HCT116 (cell line): ENCODE data around the gene C13orf46. TPM values are rescaled to one million over a fixed set of nuclear protein-coding genes. Genes with fewer than 3 reads are reported as not detected.

ENCODE experiments used
- ATAC-seq: fragments of 200-7000 bp; cut with Tn5 transposase; 2 replicates; pipeline ENCODE4 v1.9.1; 2020; ENCODE audit warnings: mild to moderate bottlenecking, moderate library complexity
- BruUV-seq: library from RNA; stranded (reverse); fragments of 400-500 nt; replicated peaks from 2 replicates; lab custom pipeline; 2021; lab: Mats Ljungman, UMichigan
- CTCF ChIA-PET: fragments of 300-600 bp; sonication (Branson Sonifier 250); formaldehyde crosslinking; loops from one replicate; lab custom pipeline; 2021; ENCODE audit warnings: antibody characterized with exemption; lab: Charles Lee
- POLR2A ChIA-PET: fragments of 300-600, 350-600 bp; sonication (Branson Sonifier 250); formaldehyde crosslinking; loops from one replicate; lab custom pipeline; 2021; ENCODE audit warnings: antibody characterized with exemption; lab: Charles Lee
- RAD21 ChIA-PET, 2 experiments: fragments of 300-600 bp; sonication (Branson Sonifier 250); formaldehyde crosslinking; loops; one replicate each; lab custom pipeline; 2023; ENCODE audit warnings: low total read pairs in 2 of 2; ENCODE audit not compliant: uncharacterized antibody in 2 of 2, unreplicated experiment in 2 of 2, low non-redundant PET in 1 of 2; lab: Charles Lee
- DNase-seq: peaks from one replicate; pipeline ENCODE4 v3.0.0-alpha.2; 2010; ENCODE audit warnings: low read depth, low spot score
- H2AFZ ChIP-seq: fragments of 200-600 bp; shearing (Covaris generic), sonication (generic); 2 replicates; pipeline ENCODE4 v1.6.1; 2017; ENCODE audit warnings: low read depth, mixed run types, mixed read lengths, antibody characterized with exemption, low read length; ENCODE audit not compliant: poor library complexity, severe bottlenecking
- H3K27ac ChIP-seq: 2 replicates; pipeline ENCODE4 v1.5.1; 2012; ENCODE audit warnings: low read depth, low read length
- H3K27me3 ChIP-seq: fragments of 200-600 bp; sonication (generic); 2 replicates; pipeline ENCODE4 v1.6.1; 2016; ENCODE audit warnings: mixed run types, low read length, mixed read lengths; ENCODE audit not compliant: insufficient read depth
- H3K36me3 ChIP-seq, 2 experiments: fragments of 200-500 bp in 1 of 2; fragments of 200-600 bp in 1 of 2; sonication (Bioruptor generic) in 1 of 2; sonication (generic) in 1 of 2; 2 replicates each; pipeline versions ENCODE4 v1.5.1 to v1.6.1; 2014 to 2016; ENCODE audit warnings: low read length in 2 of 2, inconsistent platforms in 1 of 2, mixed read lengths in 1 of 2, mixed run types in 1 of 2; ENCODE audit not compliant: insufficient read depth in 2 of 2, control insufficient read depth in 1 of 2
- H3K4me1 ChIP-seq, 2 experiments: fragments of 200-600 bp in 1 of 2; sonication (generic) in 1 of 2; 2 replicates each; pipeline versions ENCODE4 v1.5.1 to v1.6.1; 2012 to 2017; ENCODE audit warnings: low read length in 2 of 2, inconsistent platforms in 1 of 2, mild to moderate bottlenecking in 1 of 2, mixed read lengths in 1 of 2, mixed run types in 1 of 2, moderate library complexity in 1 of 2; ENCODE audit not compliant: insufficient read depth in 2 of 2, control insufficient read depth in 1 of 2
- H3K4me2 ChIP-seq: fragments of 200-600 bp; sonication (generic); 2 replicates; pipeline ENCODE4 v1.6.1; 2017; ENCODE audit warnings: mixed run types, low read length, mixed read lengths
- H3K4me3 ChIP-seq, 2 experiments: fragments of 200-600 bp in 1 of 2; sonication (generic) in 1 of 2; replicated peaks in 1 of 2; 2 replicates each; pipeline ENCODE4 v1.5.1; 2011 to 2016; ENCODE audit warnings: low read length in 2 of 2, control low read depth in 1 of 2, low read depth in 1 of 2, mild to moderate bottlenecking in 1 of 2, mixed read lengths in 1 of 2, mixed run types in 1 of 2
- H3K79me2 ChIP-seq: fragments of 200-600 bp; sonication (generic); 2 replicates; pipeline ENCODE4 v1.6.1; 2017; ENCODE audit warnings: mild to moderate bottlenecking, mixed run types, low read length, moderate library complexity, mixed read lengths; ENCODE audit not compliant: insufficient read depth
- H3K9ac ChIP-seq: fragments of 200-600 bp; sonication (generic); 2 replicates; pipeline ENCODE4 v1.6.1; 2016; ENCODE audit warnings: low read length, mixed read lengths
- H3K9me2 ChIP-seq: fragments of 200-600 bp; sonication (generic), shearing (Covaris generic); 2 replicates; pipeline ENCODE4 v1.6.1; 2017; ENCODE audit warnings: mixed run types, mild to moderate bottlenecking, moderate library complexity; ENCODE audit not compliant: insufficient read depth
- H3K9me3 ChIP-seq, 2 experiments: fragments of 200-500 bp in 1 of 2; fragments of 200-600 bp in 1 of 2; sonication (Bioruptor generic) in 1 of 2; sonication (generic) in 1 of 2; 2 replicates each; pipeline ENCODE4 v1.6.1; 2014 to 2017; ENCODE audit warnings: low read length in 2 of 2, mixed read lengths in 2 of 2, inconsistent platforms in 1 of 2, low read depth in 1 of 2, mild to moderate bottlenecking in 1 of 2, mixed run types in 1 of 2, moderate library complexity in 1 of 2; ENCODE audit not compliant: control insufficient read depth in 1 of 2, insufficient read depth in 1 of 2
- H4K20me1 ChIP-seq: fragments of 200-600 bp; sonication (generic), shearing (Covaris generic); 2 replicates; pipeline ENCODE4 v1.6.1; 2017; ENCODE audit warnings: mixed run types, mild to moderate bottlenecking, moderate library complexity; ENCODE audit not compliant: insufficient read depth
- ATF3 ChIP-seq: IDR thresholded peaks from 2 replicates; pipeline ENCODE4 v1.6.1; 2012
- CBX3 ChIP-seq: IDR thresholded peaks from 2 replicates; pipeline ENCODE4 v1.6.1; 2012; ENCODE audit warnings: low read depth
- CEBPB ChIP-seq: IDR thresholded peaks from 2 replicates; pipeline ENCODE4 v1.6.1; 2012; ENCODE audit warnings: low read depth
- CTCF ChIP-seq, 3 experiments: fragments of 200-600 bp in 1 of 3; sonication (generic) in 1 of 3; IDR thresholded peaks in 2 of 3; conservative IDR thresholded peaks in 1 of 3; 2 replicates each; pipeline ENCODE4 v1.5.1; 2012 to 2017; ENCODE audit warnings: low read depth in 2 of 3, low read length in 2 of 3, antibody characterized with exemption in 1 of 3, borderline replicate concordance in 1 of 3, control low read depth in 1 of 3, mild to moderate bottlenecking in 1 of 3, mixed read lengths in 1 of 3, mixed run types in 1 of 3, moderate library complexity in 1 of 3; ENCODE audit not compliant: insufficient read depth in 1 of 3
- EGR1 ChIP-seq: IDR thresholded peaks from 2 replicates; pipeline ENCODE4 v1.6.1; 2012; ENCODE audit warnings: low read depth
- ELF1 ChIP-seq: IDR thresholded peaks from 2 replicates; pipeline ENCODE4 v1.6.1; 2012; ENCODE audit warnings: low read depth, borderline replicate concordance
- EZH2 ChIP-seq: fragments of 200-600 bp; sonication (generic); IDR thresholded peaks from 2 replicates; pipeline ENCODE4 v1.6.1; 2017; ENCODE audit warnings: antibody characterized with exemption, mixed run types
- EZH2phosphoT487 ChIP-seq: fragments of 200-600 bp; IDR thresholded peaks from 2 replicates; pipeline ENCODE4 v1.6.1; 2018; ENCODE audit warnings: antibody characterized with exemption, borderline replicate concordance
- FOSL1 ChIP-seq: IDR thresholded peaks from 2 replicates; pipeline ENCODE4 v1.6.1; 2012; ENCODE audit warnings: low read depth
- POLR2AphosphoS5 ChIP-seq: IDR thresholded peaks from 2 replicates; pipeline ENCODE4 v1.6.1; 2011; ENCODE audit warnings: mild to moderate bottlenecking, low read depth, low read length, moderate library complexity
- REST ChIP-seq: IDR thresholded peaks from 2 replicates; pipeline ENCODE4 v1.6.1; 2012; ENCODE audit warnings: low read depth
- SIN3A ChIP-seq: IDR thresholded peaks from 2 replicates; pipeline ENCODE4 v1.6.1; 2012; ENCODE audit warnings: low read depth
- ZFX ChIP-seq: fragments of 450-650 bp; IDR thresholded peaks from 2 replicates; pipeline ENCODE4 v1.6.1; 2017
- ZNF274 ChIP-seq: fragments of 200-500 bp; sonication (Bioruptor generic); IDR thresholded peaks from 2 replicates; pipeline ENCODE4 v1.6.1; 2014; ENCODE audit warnings: mild to moderate bottlenecking, low read depth, low read length, inconsistent platforms
- intact Hi-C: fragments of 100-400 bp; cut with micrococcal nuclease; formaldehyde crosslinking; loops from 2 replicates; pipeline ENCODE4 v1.10.0; 2022
- total RNA-seq: library from RNA; stranded (reverse); gene quantifications from one replicate; pipeline ENCODE4 v1.2.1, GENCODE V29; 2021; ENCODE audit not compliant: unreplicated experiment

Gene C13orf46
- total RNA-seq, 1 experiment from 2014 or later, result 0.93 TPM

- no peak for TF ChIP-seq POLR2AphosphoS5
- TF ChIP-seq EZH2phosphoT487, result no peak
- TF ChIP-seq CBX3, result no peak
- no peak for TF ChIP-seq FOSL1
- no peak for TF ChIP-seq REST
- TF ChIP-seq SIN3A, result no peak
- TF ChIP-seq ZNF274, result no peak
These were observed 21.2 kb upstream of the C13orf46 start (continued) for GRCh38 chr13:113995051-113995601.

- no peaks in the 10 kb centered on the region for H3K27me3 ChIP-seq
- ATAC-seq (no peak), DNase-seq (no peak)
- no peaks in the 10 kb centered on the region for H3K79me2 ChIP-seq
- no peaks in the 10 kb centered on the region for H3K9me2 ChIP-seq
- H3K36me3 ChIP-seq, result peaks cover 2 to 14% of the 10 kb centered on the region in 2 experiments; a peak in 3 of 4 replicates
- H2AFZ ChIP-seq, result no peak overlapping the region
- H3K9me3 ChIP-seq, result no peaks in the 10 kb centered on the region
- ChIA-PET CTCF (no interaction called here), RAD21 (no interaction called here), POLR2A (no interaction called here)
- no peak overlapping the region for H3K4me3 ChIP-seq
- BruUV-seq, result no TSS peak
- H3K27ac ChIP-seq, result no peak overlapping the region
- intact Hi-C loops, result no loop called here
- H4K20me1 ChIP-seq, result no peaks in the 10 kb centered on the region
- no peak overlapping the region for H3K9ac ChIP-seq
- no peak for TF ChIP-seq EZH2
- TF ChIP-seq CEBPB, result no peak
- TF ChIP-seq ZFX, result no peak
- TF ChIP-seq ZNF274, result no peak
- no peak for TF ChIP-seq FOSL1
- TF ChIP-seq EGR1, result no peak
- TF ChIP-seq ELF1, result no peak
- no peak for TF ChIP-seq CTCF (IDR thresholded peaks at IDR 0.05 in 2 of 3, conservative IDR thresholded peaks at IDR 0.05 in 1 of 3; ENCODE audit: borderline replicate concordance in 1 of 3, insufficient read depth in 1 of 3, low read depth in 2 of 3, low read length in 2 of 3)
- no peak for TF ChIP-seq EZH2phosphoT487
- no peak for TF ChIP-seq ATF3
- H3K4me2 ChIP-seq, result no peak overlapping the region
- H3K4me1 ChIP-seq, result no peaks in the 10 kb centered on the region
These were observed 18.6 kb upstream of the C13orf46 start for GRCh38 chr13:113992276-113993005.
